ENCODE data around the gene TIAM2. TPM values are rescaled to one million over a fixed set of nuclear protein-coding genes. Genes with fewer than 3 reads are reported as not detected.
A peak's percentile ranks its signal among the peaks of the same experiment; 100 is the strongest.

TIAM2 gene
- total RNA-seq, 2 donors from 2014 or later: 3.1 to 6.6 TPM

- DNase-seq: no peak
- Histone ChIP-seq H3K4me1 (peaks cover 10% of the 10 kb centered on the region), H3K36me3 (replicated peaks in 1 of 2; ENCODE audit: insufficient read depth in 1 of 2, low read depth in 2 of 2) (no peaks in the 10 kb centered on the region), H3K9me3 (no peaks in the 10 kb centered on the region), H3K27ac (no peak overlapping the region), H3K4me3 (no peak overlapping the region), H3K27me3 (no peaks in the 10 kb centered on the region)
- ATAC-seq: no peak
- 93 to 95% methylated on average over 5 of the region's 5 CpGs for WGBS, 2 donors
- TF ChIP-seq CTCF (IDR thresholded peaks at IDR 0.05) (no peak), POLR2A (IDR thresholded peaks at IDR 0.05) (no peak)
- intact Hi-C loops (cut with DNase I): no loop called here
Observed at GRCh38 chr6:154977588-154977987, 17.5 kb upstream of the TIAM2 start.

- no peaks in the 10 kb centered on the region for H3K9me3 ChIP-seq
- H3K36me3 ChIP-seq (replicated peaks in 1 of 2; ENCODE audit: insufficient read depth in 1 of 2, low read depth in 2 of 2): no peaks in the 10 kb centered on the region
- intact Hi-C loops (cut with DNase I): no loop called here
- H3K27me3 ChIP-seq: no peaks in the 10 kb centered on the region
- no peak for TF ChIP-seq POLR2A (IDR thresholded peaks at IDR 0.05)
- TF ChIP-seq CTCF (IDR thresholded peaks at IDR 0.05): no peak
- ATAC-seq: no peak
- H3K4me3 ChIP-seq: no peak overlapping the region
- peak overlapping the region in 3 of 4 donors; percentile 17 to 46 (median 27) for H3K27ac ChIP-seq
- no peak for DNase-seq
- peaks cover 10% of the 10 kb centered on the region for H3K4me1 ChIP-seq
- WGBS, 2 donors: 91 to 95% methylated on average over 8 of the region's 8 CpGs
Observed at GRCh38 chr6:154980273-154981078, 14.6 kb upstream of the TIAM2 start.

DNA sequence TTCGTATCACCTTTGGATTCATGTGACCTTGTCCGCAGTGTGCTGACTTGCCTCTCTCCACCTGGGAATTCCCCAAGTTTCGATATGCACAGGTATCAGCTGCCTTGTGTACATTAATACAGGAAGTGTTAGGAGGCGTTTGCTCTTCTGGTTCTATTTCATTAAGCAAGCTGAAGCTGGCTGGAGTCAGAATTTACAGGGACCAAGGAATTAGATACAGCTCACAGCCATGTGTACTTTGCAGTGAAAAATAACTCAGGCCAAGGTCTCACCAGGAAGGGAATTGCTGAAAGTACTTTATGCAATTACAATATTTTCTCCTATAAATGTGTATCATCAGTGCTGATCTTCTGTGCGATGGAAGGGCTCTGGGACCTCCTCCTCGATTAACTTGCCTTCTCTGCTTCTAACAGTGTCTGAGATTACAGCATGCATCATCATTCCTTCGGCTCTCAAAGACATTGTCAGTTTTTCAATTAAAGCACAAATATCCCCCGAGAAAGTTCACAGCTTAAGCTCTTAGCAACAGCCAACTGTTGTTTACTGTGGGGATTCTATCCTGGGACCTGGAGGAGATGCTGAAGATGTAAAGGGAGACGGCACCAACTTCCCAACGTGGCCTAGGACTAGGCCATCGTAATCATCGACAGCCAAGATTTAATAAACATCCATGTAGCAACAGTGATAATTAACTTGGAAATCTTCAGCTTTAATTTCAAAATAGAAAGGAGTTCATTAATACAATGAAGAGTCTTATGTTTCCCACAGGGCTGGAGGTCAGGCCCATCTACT, 13.8 kb upstream of the TIAM2 start:
- whole genome bisulfite sequencing, 2 donors: 54 to 55% methylated on average over 12 of the region's 12 CpGs
- peak; percentile 66 for ATAC-seq
- Histone ChIP-seq H3K9me3 (no peaks in the 10 kb centered on the region), H3K36me3 (replicated peaks in 1 of 2; ENCODE audit: insufficient read depth in 1 of 2, low read depth in 2 of 2) (no peaks in the 10 kb centered on the region), H3K27ac (peak overlapping the region in 3 of 4 donors; percentile 17 to 46 (median 27)), H3K4me3 (no peak overlapping the region), H3K27me3 (no peaks in the 10 kb centered on the region), H3K4me1 (peaks cover 10% of the 10 kb centered on the region)
- peak in 2 of 4 donors; percentile 26 to 33 for DNase-seq
- TF ChIP-seq POLR2A (IDR thresholded peaks at IDR 0.05) (no peak), CTCF (IDR thresholded peaks at IDR 0.05) (no peak)
- intact Hi-C loops (cut with DNase I): no loop called here

GRCh38 chr6:154984146-154984545, 11.0 kb upstream of the TIAM2 start:
- Histone ChIP-seq H3K4me3 (no peak overlapping the region), H3K4me1 (peaks cover 14% of the 10 kb centered on the region), H3K27me3 (no peaks in the 10 kb centered on the region), H3K36me3 (replicated peaks in 1 of 2; ENCODE audit: insufficient read depth in 1 of 2, low read depth in 2 of 2) (no peaks in the 10 kb centered on the region), H3K9me3 (no peaks in the 10 kb centered on the region), H3K27ac (no peak overlapping the region)
- ATAC-seq (no peak), DNase-seq (no peak)
- TF ChIP-seq CTCF (IDR thresholded peaks at IDR 0.05): no peak
- TF ChIP-seq POLR2A (IDR thresholded peaks at IDR 0.05): no peak
- intact Hi-C loops (cut with DNase I): no loop called here
- WGBS, 2 donors: 91 to 95% methylated on average over 4 of the region's 4 CpGs
